Measurements from ENCODE around the gene TRMT61A. TPM values are rescaled to one million over a fixed set of nuclear protein-coding genes. Genes with fewer than 3 reads are reported as not detected.
"Not testable (repeated sequence)": the region's sequence is repeated elsewhere in the genome, so short reads cannot be mapped to it uniquely, and the experiment has no call there.

TRMT61A gene
- total RNA-seq, 1 donor from 2014 or later, result 13.5 TPM

DNA sequence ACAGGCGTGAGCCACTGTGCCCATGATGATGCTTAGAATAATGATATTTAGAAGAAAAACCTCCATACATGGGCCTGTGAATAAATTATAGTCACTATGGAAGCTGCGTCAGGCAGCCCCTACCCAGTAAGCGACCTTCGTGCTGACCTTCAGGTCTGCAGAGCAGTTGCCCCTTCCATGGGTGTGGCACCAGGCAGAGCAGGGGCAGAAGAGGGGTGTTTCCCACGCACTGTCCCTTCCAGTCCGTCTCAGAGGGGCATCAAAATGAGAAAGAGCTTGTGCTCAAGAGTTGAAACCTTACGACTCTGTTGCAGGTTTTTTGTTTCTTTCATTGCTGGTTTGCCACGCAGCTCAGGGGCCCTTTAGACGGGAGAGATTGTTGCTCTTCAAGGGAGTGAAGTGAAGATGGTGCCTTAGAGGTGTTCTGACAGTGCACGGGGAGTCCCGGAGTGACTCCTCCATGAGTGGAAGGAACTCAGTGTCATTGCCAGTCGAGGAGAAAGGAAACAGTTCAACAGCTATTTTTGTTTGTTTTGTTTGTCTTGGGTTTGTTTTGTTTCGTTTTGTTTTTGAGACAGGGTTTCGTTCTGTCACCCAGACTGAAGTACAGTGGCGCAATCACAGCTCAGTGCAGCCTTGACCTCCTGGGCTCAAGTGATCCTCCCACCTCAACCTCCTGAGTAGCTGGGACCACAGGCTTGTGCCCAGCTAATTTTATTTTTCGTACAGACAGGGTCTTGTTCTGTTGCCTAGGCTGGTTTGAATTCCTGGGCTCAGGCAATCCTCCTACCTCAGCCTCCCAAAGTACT is 20.3 kb upstream of the TRMT61A start:
- DNase-seq (ENCODE audit: low spot score), result no peak

DNA sequence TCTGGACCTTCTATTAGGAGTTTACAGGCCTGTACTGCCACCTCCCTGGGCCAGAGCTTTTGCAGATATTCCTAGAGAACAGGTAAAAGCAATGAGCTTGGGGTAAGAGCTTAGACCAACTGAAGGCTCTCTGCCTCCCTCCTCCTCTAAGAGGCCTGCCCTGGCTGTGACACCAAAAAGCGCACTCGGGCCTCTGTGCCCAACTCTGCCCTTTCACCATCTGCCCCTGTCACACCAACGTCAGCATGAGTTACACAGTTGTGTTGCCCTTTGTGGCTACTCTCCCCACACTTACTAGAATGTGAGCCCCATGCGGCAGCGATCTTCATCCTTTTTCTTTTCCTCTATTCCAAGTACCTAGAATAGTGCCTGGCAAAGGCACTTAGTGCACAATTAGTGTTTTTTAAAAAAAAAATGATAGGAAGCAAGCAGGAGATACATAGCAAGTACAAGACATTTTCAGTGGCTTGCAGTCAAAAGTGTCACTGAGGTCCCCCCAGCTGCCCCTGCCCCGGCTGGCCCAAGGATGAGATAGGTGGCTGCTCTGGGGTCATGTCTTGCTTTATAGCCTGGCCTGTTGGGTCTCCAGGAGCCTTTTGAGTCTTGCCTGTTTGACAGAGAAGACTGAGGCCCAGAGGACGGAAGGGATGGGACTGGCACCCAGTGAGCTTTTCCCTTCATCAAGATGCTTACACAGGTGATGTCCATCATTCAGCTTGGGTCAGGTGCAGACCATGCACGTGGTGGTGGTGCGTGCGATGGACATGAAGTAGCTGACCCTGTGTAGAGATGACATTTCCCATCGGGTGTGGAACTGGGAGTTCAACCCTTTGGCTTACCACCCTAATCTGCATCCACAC is 18.9 kb upstream of the TRMT61A start:
- no peak for DNase-seq (ENCODE audit: low spot score)

DNA sequence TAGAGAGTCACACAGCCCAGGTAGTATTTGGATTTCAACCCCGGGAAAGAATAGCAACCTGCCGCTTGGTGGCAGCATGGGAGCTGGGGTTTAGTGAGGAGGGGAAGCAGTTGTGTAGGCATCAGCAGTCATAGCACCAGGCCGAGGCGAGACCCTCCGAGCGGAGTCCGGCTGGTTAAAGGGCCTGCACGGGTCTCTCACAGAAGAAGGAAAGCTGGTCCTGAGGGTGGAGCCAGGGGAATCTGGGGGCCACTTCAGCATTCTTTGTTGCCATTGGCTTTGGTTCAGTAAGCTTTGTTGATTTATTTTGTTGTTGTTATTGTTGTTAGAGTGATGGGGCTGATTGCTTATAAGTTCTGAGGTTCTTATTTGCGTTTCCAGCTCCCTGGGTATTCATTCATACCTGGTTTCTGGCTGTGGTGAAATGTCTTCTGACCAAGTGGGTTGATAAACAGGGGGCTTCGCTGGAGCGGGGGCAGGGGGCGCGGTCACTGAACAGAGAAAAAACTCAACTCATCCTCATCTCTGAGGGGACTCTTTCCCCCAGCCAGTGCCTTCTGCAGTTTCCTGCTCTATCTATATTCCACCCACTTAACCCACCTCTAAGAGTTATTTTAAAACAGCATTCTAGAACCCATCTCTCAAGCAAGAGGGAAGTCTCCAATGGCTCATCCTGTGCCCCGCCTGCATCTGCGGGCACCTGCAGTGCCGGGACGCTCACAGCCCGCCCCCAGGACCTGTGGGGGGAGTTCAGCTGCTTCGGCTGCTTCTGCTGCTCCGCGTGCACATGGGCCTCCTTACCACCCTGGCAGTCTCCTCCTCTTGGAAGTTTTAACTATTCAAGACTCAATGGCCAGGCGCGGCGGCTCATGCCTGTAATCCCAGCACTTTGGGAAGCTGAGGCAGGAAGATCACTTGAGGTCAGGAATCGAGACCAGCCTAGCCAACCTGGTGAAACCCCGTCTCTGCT is 18.0 kb upstream of the TRMT61A start:
- no peak for DNase-seq (ENCODE audit: low spot score)

DNA sequence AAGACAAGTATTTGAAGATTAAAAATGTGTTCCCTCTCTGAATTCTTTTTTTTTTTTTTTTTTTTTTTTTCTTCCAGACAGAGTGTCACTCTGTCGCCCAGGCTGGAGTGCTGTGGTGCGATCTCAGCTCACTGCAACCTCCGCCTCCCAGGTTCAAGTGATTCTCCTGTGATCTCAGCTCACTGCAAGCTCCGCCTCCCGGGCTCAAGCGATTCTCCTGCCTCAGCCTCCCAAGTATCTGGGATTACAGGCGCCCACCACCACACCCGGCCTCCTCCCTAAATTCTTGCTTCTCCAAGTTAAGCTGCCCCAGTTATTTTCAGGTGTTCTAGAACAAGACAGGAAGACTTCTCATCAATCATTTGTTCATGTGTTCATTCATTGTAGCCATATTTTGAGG is 16.8 kb upstream of the TRMT61A start:
- DNase-seq (ENCODE audit: low spot score), result not testable (repeated sequence)

DNA sequence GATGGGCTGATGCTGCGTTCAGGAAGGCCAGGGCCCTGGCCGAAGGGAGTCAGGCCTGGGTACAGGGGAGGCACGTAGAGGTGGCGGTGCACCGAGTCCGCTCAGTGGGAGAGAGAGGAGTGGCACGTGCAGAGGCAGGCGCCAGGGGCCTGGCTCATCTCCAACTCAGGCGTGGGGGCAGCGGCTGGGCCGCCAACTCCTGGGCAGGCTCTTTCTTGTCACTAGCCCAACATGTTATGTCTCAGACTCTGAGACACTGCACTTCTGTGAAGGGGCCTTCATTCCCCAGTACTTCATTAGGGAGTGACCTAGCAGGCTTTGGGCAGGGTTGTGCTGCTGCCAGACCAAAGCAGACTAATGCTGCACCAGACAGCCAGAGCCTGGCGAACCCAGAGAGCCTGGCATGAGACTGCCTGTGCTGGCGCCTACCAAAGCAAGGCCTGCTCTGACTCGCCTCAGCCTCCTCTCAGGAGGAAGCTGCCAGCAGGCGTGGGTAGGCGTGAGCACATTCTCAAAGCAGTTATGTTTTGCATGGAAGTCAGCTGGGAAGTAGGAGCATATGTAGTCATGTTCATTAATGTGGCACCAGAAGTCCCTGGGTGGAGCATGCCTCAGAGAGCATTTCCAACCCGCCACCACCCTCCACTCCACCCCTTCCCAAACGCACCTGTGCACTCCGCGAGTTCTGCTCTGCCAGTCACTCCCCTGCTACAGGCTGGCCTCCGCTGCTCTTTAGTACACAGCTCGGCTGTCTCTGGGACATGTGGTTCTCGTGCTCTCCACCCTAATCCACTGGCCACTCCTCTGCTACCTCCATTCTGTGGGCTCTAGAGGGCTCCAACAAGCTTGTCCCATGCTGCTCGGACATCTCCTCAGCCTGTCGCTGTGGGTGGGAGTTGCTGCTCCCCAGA is 16.0 kb upstream of the TRMT61A start:
- DNase-seq (ENCODE audit: low spot score), result peak; percentile 45

DNA sequence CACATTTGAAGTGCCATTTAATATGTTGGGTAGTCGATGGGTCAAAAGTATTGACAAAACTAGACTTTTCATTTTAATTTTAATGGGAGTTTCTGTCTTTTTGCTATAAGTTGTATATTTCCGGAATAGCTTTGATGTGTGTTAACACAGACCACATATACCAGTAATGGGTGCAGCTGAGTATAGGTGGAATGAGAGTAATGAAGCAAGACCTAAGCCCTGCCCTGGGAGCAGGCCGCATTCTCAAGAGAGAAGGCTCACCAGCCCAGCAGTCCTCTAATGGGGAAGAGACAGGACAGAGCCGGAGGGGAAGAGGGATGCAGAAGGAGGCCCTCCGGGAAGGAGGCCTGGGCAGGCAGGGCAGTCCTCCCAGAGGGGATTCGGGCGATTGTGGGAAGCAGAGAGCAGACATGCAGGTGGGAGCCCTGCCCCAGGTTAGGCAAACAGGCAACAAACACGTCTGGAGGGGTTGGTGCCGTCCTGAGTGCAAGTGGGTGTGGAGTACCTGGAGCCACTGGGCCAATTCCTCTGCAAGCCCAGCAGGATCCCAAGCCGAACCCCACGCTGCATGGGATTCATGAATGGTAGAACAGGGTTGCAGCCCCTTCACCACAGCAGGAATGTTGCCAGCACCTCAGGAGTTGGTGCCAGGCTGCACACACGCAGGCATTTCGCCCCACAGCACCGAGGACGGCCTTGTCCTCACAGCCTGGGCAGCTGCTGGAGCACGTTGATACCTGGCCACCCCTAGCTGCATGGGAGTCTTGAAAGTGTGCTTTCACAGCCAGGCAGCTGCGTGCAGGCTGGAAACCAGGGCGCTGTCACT is 14.2 kb upstream of the TRMT61A start:
- DNase-seq (ENCODE audit: low spot score), result no peak

DNA sequence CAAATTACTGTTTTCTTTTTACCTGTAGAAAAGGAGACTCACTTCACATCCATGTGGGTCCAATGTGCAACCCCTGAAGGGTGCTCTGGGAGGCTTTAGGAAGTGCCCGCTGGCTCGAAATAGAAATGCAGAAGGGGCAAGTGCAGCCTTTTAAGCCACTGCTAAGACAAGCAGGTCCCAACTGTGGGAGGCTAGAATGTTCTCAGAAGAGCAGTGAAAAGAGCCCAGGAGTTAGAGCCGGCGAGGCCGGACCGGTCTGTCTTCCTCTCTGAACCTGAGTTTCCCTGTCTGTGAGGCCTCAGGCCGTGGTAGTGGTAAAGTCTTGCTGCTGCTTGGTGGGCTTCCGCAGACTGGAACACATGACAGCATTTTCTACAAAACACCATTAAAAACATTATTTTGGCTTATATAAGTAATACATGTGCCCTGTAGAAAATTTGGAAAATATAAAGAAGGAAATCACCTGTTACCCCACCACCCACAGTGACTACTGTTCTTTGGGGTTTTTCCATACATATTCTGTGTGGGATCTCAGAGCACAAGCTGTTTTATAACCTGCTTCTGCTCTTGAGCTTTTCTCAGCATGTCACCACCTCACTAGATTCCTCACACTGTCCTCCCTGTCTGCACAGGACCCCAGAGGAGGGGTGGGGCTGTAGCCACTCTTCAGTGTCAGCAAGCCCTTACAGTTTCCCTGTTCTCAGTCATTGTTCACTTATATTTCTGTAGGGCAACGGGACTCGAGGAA is 12.4 kb upstream of the TRMT61A start:
- no peak for DNase-seq (ENCODE audit: low spot score)

DNA sequence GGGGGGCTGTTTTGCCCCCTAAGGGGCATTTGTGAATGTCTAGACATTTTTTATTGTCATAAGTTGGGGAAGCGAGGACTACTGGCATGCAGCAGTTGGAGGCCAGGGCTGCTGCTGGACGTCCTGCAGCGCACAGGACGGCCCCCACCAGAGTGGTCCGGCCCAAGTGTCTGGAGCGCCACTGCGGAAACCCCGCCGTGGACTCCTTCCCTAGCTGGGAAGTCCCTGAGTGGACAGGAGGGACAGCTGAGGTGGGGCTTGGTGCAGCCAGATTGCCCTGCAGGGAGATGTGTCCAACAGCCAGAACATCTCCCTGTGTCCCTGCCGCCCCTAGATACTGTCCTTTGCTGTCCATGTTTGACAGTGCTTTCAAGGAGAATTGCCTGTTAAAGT is 11.8 kb upstream of the TRMT61A start:
- DNase-seq (ENCODE audit: low spot score), result no peak

DNA sequence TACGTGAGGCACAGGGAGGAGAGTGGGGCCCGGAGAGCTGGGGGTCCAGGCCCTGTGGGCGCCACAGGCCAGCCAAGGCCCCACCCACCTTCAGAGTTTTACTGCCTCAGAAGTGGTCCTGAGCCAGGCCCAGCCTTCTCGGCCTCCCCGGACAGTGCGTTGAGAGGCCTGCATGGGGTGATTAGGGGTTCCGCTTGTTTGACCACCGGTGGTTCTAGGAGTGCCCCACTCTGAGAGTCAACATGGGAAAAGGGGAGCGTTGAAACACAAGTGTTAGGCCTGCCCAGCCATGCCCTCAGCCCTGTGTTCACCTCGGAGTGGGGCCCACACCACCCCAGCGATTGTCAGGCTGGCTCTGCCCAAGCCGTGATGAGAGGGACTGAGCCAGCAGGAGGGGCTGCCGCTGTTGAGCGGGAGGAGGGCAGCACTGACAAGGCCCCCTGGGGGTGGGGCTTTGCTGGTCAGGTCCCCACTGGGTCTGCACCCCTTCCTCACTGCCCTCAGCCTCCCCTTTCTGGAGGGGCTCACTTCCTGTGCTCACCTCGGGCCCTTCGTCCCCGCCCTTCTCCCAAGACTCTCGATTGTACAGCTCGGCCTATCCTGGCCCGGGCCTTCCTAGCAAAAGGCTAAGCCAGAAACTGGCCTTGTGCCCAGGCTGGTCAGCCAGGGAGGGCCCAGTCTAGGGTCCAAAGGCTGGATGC is 11.1 kb upstream of the TRMT61A start:
- no peak for DNase-seq (ENCODE audit: low spot score)

DNA sequence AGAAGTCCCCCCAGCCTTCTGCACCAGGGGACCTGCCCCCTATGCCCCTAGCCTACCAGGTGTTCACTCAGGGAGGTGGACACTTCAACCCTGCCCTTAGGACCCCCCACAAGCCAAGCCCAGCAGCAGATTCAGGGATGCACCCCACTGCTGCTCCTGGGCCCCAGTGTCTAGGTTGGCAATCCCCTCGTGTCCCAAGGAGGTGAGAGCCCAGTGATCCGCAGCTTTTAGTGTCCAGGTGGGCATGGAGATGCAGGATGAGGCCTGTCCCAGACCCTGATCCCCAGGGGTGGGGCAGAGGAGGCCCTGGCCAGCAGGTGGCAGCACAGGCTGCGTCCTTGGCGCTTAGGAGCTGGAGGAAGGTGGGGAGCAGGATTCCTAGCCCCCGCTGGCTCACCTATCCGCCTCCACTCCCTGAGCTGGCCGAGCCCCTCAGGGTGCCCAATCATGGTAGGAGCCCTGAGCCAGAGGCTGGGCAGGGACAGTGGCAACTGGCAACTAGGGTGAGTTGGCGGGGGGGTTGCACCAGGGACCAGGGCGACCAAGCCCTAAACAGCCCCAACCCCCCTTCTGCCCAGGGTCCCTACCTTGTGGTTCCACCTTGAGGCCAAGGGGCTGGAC is 10.5 kb upstream of the TRMT61A start:
- DNase-seq (ENCODE audit: low spot score), result peak; percentile 61

DNA sequence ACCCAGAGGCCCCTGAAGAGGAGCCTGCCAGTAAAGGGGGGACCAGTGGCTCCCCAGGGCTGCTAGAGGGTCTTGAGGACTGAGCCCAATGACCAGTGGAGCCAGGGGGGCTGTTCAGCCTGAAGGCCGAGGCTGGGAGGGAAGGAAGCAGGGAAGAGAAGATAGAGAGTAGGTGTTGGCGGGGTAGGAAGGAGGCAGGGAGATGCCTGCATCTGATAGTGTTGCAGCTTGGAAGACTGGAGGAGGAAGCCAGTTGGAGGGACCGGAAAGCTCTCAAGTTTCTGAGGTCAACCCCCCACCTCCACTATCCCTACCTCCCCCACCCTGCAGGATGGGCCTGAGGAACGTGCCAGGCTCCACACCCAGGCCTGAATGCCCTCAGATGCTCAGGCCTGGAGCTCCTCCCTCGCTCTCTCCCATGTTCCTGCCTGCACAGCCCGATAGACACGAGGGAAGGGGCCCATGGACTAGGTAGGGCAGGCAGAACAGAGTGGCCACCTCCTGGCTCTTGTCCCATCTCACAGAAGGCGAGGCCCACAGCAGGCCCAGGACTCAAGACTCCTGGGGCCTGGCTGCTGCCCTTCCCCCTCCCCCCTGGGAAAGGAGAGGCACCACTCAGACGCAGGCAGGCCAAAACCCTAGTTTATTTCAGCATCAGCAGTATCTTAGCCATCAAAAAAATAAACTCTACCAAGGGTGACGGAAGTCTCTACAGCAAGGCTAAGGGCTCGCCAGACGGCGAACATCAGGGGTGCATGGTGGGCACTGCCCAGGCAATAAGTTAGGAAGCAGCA is 9.8 kb upstream of the TRMT61A start:
- DNase-seq (ENCODE audit: low spot score), result no peak

DNA sequence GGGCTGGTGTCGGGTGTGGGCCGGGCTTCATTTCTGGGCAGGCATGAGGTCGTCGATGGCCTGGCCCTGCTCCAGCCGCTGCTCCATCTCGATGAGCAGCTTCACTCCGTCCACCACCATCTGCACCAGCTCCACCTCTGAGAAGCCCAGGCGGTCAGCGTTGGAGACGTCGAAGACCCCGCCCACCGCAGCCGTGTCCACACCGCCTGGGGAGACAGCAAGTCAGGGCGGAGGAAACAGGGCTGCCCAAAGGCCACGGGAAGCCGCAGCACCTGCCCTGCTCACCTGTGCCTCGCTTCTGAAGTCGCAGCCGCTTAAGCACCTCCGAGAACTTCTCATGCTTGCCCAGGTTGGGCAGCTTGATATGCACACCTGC is 9.2 kb upstream of the TRMT61A start:
- no peak for DNase-seq (ENCODE audit: low spot score)

DNA sequence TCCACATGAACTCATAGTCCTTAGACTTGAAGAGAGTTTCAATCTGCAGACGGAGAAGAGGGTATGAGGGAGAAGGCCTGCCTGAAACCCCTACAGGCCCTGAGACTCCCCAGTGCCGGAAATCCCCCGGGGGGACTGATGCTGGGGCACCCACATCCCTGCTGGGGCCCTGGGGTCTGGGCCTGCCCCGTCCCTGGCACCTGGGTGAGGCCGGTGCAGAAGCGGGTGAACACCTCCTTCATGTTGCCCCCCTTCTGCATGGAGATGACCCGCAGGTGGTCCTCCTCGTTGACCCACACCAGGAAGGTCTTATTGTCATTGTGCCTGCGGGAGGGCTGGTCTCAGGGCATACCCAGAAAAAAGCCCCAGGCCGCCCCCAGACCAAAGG is 8.7 kb upstream of the TRMT61A start:
- no peak for DNase-seq (ENCODE audit: low spot score)

DNA sequence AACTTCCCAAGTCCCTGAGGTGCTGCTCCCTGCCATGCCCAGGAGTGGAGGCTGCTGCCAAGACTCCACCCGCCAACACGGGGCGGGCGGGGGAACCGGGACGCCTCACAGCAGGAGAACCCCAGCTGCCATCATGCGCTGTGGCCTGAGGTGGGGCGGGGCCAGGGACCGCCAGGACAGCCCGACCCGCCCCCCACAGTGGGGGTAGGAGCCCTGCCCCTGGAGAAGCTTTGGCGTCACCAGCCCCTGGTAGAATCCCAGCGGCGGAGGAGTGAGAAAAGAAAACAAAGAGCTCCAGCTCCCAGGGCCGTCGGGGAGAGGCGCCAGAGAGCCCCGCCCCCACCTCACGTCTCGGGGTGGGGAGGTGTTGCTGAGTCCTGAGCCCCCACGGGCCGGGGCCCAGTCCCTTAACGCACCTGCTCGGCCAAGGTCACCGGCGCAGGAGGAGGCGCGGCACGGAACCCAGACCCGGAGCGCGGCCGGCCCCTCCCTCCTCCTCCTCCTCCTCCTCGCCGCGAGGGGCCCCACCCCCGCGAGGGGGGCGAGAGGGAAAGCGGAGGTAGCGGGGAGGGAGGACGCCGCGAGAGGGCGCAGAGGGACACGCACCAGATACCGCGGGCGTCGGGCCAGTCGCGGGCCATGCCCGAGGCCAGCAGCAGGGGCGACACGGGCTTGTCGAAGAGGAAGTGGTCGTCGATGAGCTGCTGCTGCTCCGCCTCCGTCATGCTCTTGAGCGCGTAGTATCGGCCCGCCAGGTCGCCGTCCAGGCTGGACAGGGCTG is 8.1 kb upstream of the TRMT61A start:
- DNase-seq (ENCODE audit: low spot score), result peak; percentile 70

DNA sequence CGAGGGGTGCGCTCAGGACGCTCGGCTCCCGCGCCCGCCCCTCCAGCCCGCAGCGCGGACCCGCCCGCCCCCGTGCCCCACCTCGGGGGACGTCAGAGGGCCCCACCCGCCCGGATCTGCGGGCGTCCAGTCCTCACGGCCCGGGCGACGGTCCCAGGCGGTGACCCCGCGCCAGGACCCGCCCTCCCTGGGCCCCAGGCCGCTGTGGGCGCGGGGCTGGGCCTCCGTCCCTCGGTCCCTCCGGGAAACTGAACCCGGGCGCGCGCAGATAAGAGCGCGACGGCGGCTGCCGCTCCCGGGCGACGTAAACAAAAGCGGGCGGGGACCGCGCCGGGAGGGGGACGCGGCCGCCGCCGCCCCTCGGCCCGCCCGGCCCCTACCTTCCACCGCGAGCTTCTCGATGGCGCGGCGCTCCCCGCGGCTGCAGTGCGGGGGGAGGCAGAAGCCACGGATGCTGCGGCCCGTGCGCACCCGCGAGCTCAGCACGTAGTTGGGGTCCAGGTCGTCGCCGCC is 7.5 kb upstream of the TRMT61A start:
- no peak for DNase-seq (ENCODE audit: low spot score)

DNA sequence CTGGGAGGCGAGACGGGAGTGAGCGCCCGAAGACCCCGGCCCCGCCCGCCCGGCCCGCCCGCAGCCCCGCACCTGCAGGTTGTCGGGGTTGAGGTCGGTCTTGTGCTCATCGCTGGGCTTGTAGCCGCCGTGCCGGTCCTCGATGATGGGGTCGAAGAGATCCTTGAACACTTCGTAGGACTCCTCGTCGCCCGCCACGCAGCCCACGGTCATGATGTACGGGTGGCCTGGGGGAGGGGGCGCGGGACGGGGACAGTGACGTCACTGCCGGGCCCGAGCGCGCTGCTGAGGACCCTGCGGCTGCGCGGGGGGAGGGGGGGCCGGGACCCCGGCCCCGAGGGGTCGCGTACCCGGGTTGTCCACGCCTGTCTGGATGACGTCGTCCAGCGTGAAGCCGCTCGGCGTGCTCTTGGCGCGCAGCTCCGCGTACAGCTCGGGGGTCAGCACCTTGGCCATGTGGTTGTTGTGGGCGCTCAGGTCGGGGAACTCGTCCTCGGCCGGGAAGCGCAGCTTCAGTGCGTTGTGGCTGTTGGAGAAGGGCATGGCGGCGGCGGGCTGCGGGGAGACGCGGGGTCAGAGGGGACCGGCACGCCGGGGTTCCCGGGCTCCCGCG is 6.9 kb upstream of the TRMT61A start:
- no peak for DNase-seq (ENCODE audit: low spot score)

Measured in mucosa of gallbladder (tissue), 1 donor.